ENCODE measurements around the gene BSG. TPM values are rescaled to one million over a fixed set of nuclear protein-coding genes. Genes with fewer than 3 reads are reported as not detected.
A peak's percentile ranks its signal among the peaks of the same experiment; 100 is the strongest.

BSG gene
- polyA plus RNA-seq (209 and 214 TPM in 2 replicates), polyA minus RNA-seq (142 and 143 TPM in 2 replicates)

DNA sequence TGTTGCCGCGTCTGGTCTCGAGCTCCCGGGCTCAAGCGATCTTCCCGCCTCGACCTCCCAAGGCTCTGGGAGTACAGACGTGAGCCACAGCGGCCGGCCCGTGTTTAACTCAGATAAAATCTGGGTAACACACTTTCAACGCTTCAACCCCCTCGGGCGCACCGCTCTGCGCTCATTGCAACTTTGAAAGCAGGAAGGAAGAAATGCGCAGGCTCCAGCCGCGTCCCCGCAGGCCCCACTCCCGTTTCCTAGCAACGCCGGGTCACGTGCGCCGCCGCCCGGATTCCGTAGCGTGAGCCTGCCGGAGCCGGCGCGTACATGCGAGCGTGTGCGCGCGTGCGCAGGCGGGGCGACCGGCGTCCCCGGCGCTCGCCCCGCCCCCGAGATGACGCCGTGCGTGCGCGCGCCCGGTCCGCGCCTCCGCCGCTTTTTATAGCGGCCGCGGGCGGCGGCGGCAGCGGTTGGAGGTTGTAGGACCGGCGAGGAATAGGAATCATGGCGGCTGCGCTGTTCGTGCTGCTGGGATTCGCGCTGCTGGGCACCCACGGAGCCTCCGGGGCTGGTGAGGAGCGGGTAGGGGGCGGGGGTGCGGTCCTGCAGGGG, at the start of gene BSG:
BSG (plus strand) TSS at position 457 of the 603 bp plus-strand sequence; CDS start at position 496, 39 bp downstream.
- H2AFZ ChIP-seq (ENCODE audit: low read depth, low read length) = peak within 1 kb of the TSS; percentile 28
- H3K9ac ChIP-seq (ENCODE audit: low read length) = peak within 1 kb of the TSS; percentile 94
- no peaks in the 10 kb centered on the region for H3K27me3 ChIP-seq (ENCODE audit: insufficient read depth, low read depth, low read length)
- H3K9me2 ChIP-seq (ENCODE audit: insufficient read depth, low read length) = no peaks in the 10 kb centered on the region
- H3K36me3 ChIP-seq (ENCODE audit: insufficient read depth, low read length) = no peaks in the 10 kb centered on the region
- peak; percentile 89 for TF ChIP-seq TAF1 (IDR thresholded peaks at IDR 0.05; ENCODE audit: low read depth)
- TF ChIP-seq, protein P1, sequence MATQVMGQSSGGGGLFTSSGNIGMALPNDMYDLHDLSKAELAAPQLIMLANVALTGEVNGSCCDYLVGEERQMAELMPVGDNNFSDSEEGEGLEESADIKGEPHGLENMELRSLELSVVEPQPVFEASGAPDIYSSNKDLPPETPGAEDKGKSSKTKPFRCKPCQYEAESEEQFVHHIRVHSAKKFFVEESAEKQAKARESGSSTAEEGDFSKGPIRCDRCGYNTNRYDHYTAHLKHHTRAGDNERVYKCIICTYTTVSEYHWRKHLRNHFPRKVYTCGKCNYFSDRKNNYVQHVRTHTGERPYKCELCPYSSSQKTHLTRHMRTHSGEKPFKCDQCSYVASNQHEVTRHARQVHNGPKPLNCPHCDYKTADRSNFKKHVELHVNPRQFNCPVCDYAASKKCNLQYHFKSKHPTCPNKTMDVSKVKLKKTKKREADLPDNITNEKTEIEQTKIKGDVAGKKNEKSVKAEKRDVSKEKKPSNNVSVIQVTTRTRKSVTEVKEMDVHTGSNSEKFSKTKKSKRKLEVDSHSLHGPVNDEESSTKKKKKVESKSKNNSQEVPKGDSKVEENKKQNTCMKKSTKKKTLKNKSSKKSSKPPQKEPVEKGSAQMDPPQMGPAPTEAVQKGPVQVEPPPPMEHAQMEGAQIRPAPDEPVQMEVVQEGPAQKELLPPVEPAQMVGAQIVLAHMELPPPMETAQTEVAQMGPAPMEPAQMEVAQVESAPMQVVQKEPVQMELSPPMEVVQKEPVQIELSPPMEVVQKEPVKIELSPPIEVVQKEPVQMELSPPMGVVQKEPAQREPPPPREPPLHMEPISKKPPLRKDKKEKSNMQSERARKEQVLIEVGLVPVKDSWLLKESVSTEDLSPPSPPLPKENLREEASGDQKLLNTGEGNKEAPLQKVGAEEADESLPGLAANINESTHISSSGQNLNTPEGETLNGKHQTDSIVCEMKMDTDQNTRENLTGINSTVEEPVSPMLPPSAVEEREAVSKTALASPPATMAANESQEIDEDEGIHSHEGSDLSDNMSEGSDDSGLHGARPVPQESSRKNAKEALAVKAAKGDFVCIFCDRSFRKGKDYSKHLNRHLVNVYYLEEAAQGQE (IDR thresholded peaks at IDR 0.05; ENCODE audit: borderline replicate concordance) = peak; percentile 93
- TF ChIP-seq MXI1 (conservative IDR thresholded peaks at IDR 0.05; ENCODE audit: poor library complexity, severe bottlenecking) = peak; percentile 91
- peak; percentile 36 for TF ChIP-seq SMC3 (conservative IDR thresholded peaks at IDR 0.05; ENCODE audit: poor library complexity)
- TF ChIP-seq, protein P2, sequence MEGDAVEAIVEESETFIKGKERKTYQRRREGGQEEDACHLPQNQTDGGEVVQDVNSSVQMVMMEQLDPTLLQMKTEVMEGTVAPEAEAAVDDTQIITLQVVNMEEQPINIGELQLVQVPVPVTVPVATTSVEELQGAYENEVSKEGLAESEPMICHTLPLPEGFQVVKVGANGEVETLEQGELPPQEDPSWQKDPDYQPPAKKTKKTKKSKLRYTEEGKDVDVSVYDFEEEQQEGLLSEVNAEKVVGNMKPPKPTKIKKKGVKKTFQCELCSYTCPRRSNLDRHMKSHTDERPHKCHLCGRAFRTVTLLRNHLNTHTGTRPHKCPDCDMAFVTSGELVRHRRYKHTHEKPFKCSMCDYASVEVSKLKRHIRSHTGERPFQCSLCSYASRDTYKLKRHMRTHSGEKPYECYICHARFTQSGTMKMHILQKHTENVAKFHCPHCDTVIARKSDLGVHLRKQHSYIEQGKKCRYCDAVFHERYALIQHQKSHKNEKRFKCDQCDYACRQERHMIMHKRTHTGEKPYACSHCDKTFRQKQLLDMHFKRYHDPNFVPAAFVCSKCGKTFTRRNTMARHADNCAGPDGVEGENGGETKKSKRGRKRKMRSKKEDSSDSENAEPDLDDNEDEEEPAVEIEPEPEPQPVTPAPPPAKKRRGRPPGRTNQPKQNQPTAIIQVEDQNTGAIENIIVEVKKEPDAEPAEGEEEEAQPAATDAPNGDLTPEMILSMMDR (IDR thresholded peaks at IDR 0.05; ENCODE audit: poor library complexity, severe bottlenecking) = peak; percentile 22
- no peak for TF ChIP-seq RAD21 (conservative IDR thresholded peaks at IDR 0.05)
- TF ChIP-seq EP300 (conservative IDR thresholded peaks at IDR 0.05; ENCODE audit: poor library complexity, severe bottlenecking) = peak; percentile 74
- peak; percentile 98 for TF ChIP-seq POLR2AphosphoS5 (IDR thresholded peaks at IDR 0.05)
- TF ChIP-seq EZH2 (IDR thresholded peaks at IDR 0.05; ENCODE audit: borderline replicate concordance, insufficient read depth, low read length, poor library complexity, severe bottlenecking) = no peak
- H3K9me3 ChIP-seq (ENCODE audit: low read length) = no peaks in the 10 kb centered on the region
- peak within 1 kb of the TSS; percentile 72 for H3K4me2 ChIP-seq (ENCODE audit: low read length)
- H3F3A ChIP-seq (ENCODE audit: insufficient read depth, low read length, poor library complexity, severe bottlenecking) = no peaks in the 10 kb centered on the region
- peak within 1 kb of the TSS; percentile 99 for H3K4me3 ChIP-seq (ENCODE audit: low read length)
- peaks cover 40% of the 10 kb centered on the region for H3K79me2 ChIP-seq (replicated peaks; ENCODE audit: insufficient read depth, low read length)
- H4K20me1 ChIP-seq (ENCODE audit: insufficient read depth) = peaks cover 4% of the 10 kb centered on the region
- peak within 1 kb of the TSS; percentile 86 for H3K27ac ChIP-seq (ENCODE audit: low read length)

DNA sequence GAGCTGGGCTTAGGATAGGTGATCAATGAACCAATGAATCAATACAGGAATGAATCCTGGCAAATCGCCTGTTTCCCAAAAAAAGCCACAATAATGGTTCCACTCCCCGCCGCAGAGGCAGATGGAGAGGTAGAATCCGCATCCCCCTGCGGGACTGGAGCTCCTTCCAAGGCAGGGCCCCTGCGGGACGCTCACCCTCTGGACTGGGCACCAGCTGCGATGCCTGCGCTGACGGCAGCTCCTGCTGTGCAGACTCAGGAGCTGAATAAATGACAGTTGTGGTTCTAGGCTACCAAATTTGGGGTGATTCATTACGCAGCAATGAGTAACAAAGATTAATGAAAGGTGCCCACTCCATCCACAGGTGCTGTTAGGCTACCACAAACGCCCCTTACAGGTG, 49.7 kb upstream of the BSG start:
- Histone ChIP-seq H3F3A (ENCODE audit: insufficient read depth, low read length, poor library complexity, severe bottlenecking) (no peaks in the 10 kb centered on the region), H3K27me3 (ENCODE audit: insufficient read depth, low read depth, low read length) (no peaks in the 10 kb centered on the region), H3K4me3 (ENCODE audit: low read length) (no peak overlapping the region), H3K9me2 (ENCODE audit: insufficient read depth, low read length) (no peaks in the 10 kb centered on the region), H3K27ac (ENCODE audit: low read length) (no peak overlapping the region), H3K36me3 (ENCODE audit: insufficient read depth, low read length) (no peaks in the 10 kb centered on the region), H4K20me1 (ENCODE audit: insufficient read depth) (no peaks in the 10 kb centered on the region), H3K9ac (ENCODE audit: low read length) (no peak overlapping the region), H2AFZ (ENCODE audit: low read depth, low read length) (no peak overlapping the region), H3K4me2 (ENCODE audit: low read length) (no peak overlapping the region), H3K9me3 (ENCODE audit: low read length) (no peaks in the 10 kb centered on the region), H3K79me2 (replicated peaks; ENCODE audit: insufficient read depth, low read length) (no peaks in the 10 kb centered on the region)
- TF ChIP-seq RAD21 (conservative IDR thresholded peaks at IDR 0.05) = no peak
- TF ChIP-seq SMC3 (conservative IDR thresholded peaks at IDR 0.05; ENCODE audit: poor library complexity) = no peak
- TF ChIP-seq MXI1 (conservative IDR thresholded peaks at IDR 0.05; ENCODE audit: poor library complexity, severe bottlenecking) = no peak
- no peak for TF ChIP-seq EZH2 (IDR thresholded peaks at IDR 0.05; ENCODE audit: borderline replicate concordance, insufficient read depth, low read length, poor library complexity, severe bottlenecking)

Measured in neural cell (in vitro differentiated cells).